MM.1S (cell line): ENCODE results near the gene CBFA2T3.

ENCODE experiments used
- EZH2 ChIP-seq: fragments of 300-600 bp; sonication (generic); optimal IDR thresholded peaks from 2 replicates; pipeline ENCODE3; 2017; ENCODE audit warnings: low read depth, mild to moderate bottlenecking, antibody characterized with exemption, low read length, mixed read lengths
- EZH2phosphoT487 ChIP-seq: fragments of 300-600 bp; sonication (generic); IDR thresholded peaks from 2 replicates; pipeline ENCODE4 v1.6.1; 2018; ENCODE audit warnings: antibody characterized with exemption, low read length
- TF ChIP-seq, protein P1 (sequence below): fragments of 300-600 bp; sonication (generic); IDR thresholded peaks from 2 replicates; pipeline ENCODE4 v1.5.1; 2016; ENCODE audit warnings: antibody characterized with exemption, low read length, mixed read lengths

DNA sequence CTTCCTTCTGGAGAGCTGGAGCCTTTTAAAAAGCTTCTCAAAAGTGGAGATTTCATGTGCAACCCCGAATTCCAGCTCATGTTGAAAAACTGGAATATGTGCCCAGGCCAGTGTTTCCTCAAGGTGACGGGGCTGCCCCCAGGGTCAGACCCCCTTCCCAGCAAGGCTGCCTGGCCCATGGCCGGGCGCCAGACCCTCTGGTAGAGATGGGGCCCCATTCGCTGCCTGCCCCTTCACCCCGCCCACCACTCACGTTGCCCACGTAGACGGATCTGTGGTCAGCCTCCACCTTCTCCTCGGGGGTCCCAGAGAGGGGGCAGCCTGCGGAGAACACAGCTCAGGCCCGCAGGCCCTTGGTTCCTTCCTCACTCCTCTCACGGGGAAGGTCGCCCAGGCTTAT, 111.7 kb downstream of the CBFA2T3 start:
- TF ChIP-seq, protein P1, sequence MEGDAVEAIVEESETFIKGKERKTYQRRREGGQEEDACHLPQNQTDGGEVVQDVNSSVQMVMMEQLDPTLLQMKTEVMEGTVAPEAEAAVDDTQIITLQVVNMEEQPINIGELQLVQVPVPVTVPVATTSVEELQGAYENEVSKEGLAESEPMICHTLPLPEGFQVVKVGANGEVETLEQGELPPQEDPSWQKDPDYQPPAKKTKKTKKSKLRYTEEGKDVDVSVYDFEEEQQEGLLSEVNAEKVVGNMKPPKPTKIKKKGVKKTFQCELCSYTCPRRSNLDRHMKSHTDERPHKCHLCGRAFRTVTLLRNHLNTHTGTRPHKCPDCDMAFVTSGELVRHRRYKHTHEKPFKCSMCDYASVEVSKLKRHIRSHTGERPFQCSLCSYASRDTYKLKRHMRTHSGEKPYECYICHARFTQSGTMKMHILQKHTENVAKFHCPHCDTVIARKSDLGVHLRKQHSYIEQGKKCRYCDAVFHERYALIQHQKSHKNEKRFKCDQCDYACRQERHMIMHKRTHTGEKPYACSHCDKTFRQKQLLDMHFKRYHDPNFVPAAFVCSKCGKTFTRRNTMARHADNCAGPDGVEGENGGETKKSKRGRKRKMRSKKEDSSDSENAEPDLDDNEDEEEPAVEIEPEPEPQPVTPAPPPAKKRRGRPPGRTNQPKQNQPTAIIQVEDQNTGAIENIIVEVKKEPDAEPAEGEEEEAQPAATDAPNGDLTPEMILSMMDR: no peak
- TF ChIP-seq EZH2phosphoT487 (no peak), EZH2 (no peak)
